IPS-20b (cell line): ENCODE measurements around the gene CLEC4E.

ENCODE experiments used
- H3K27ac ChIP-seq: one replicate; pipeline ENCODE4 v1.5.1; 2013; ENCODE audit warnings: low read length
- H3K27me3 ChIP-seq: 2 replicates; pipeline ENCODE4 v1.6.1; 2013; ENCODE audit warnings: mild to moderate bottlenecking, low read length, inconsistent platforms; ENCODE audit not compliant: insufficient read depth
- H3K36me3 ChIP-seq: 2 replicates; pipeline ENCODE4 v1.6.1; 2013; ENCODE audit warnings: low read depth, mild to moderate bottlenecking, inconsistent platforms, low read length, moderate library complexity; ENCODE audit not compliant: insufficient read depth
- H3K4me1 ChIP-seq: 2 replicates; pipeline ENCODE4 v1.6.1; 2013; ENCODE audit warnings: mild to moderate bottlenecking, control low read depth, inconsistent platforms, low read length, moderate library complexity; ENCODE audit not compliant: insufficient read depth
- H3K4me3 ChIP-seq: 2 replicates; pipeline ENCODE4 v1.5.1; 2013; ENCODE audit warnings: mild to moderate bottlenecking, low read length, inconsistent platforms
- H3K9ac ChIP-seq: 2 replicates; pipeline ENCODE4 v1.6.1; 2013; ENCODE audit warnings: low read depth, mild to moderate bottlenecking, inconsistent platforms, low read length, moderate library complexity
- H3K9me3 ChIP-seq: 2 replicates; pipeline ENCODE4 v1.6.1; 2013; ENCODE audit warnings: mild to moderate bottlenecking, low read depth, low read length, inconsistent platforms; ENCODE audit not compliant: insufficient read depth

CLEC4E gene

GRCh38 chr12:8532045-8532444, 8.7 kb downstream of the CLEC4E start:
- Histone ChIP-seq H3K36me3 (no peaks in the 10 kb centered on the region), H3K27ac (no peak overlapping the region), H3K27me3 (no peaks in the 10 kb centered on the region), H3K9me3 (no peaks in the 10 kb centered on the region), H3K4me1 (no peaks in the 10 kb centered on the region), H3K9ac (no peak overlapping the region), H3K4me3 (no peak overlapping the region)

GRCh38 chr12:8527250-8528130, 13.2 kb downstream of the CLEC4E start:
- H3K4me3 ChIP-seq = no peak overlapping the region
- no peak overlapping the region for H3K9ac ChIP-seq
- H3K4me1 ChIP-seq = no peaks in the 10 kb centered on the region
- H3K36me3 ChIP-seq = no peaks in the 10 kb centered on the region
- no peak overlapping the region for H3K27ac ChIP-seq
- no peaks in the 10 kb centered on the region for H3K27me3 ChIP-seq
- H3K9me3 ChIP-seq = no peaks in the 10 kb centered on the region

GRCh38 chr12:8519171-8519570, 21.5 kb downstream of the CLEC4E start:
- H3K4me1 ChIP-seq = no peaks in the 10 kb centered on the region
- no peak overlapping the region for H3K9ac ChIP-seq
- H3K27me3 ChIP-seq = no peaks in the 10 kb centered on the region
- H3K36me3 ChIP-seq = no peaks in the 10 kb centered on the region
- H3K27ac ChIP-seq = no peak overlapping the region
- H3K9me3 ChIP-seq = no peaks in the 10 kb centered on the region
- no peak overlapping the region for H3K4me3 ChIP-seq

- Histone ChIP-seq H3K9me3 (no peaks in the 10 kb centered on the region), H3K9ac (no peak overlapping the region), H3K4me1 (no peaks in the 10 kb centered on the region), H3K27me3 (no peaks in the 10 kb centered on the region), H3K27ac (no peak overlapping the region), H3K4me3 (no peak overlapping the region), H3K36me3 (no peaks in the 10 kb centered on the region)
Observed at GRCh38 chr12:8517971-8518370, 22.7 kb downstream of the CLEC4E start.

GRCh38 chr12:8513256-8513655, 27.4 kb downstream of the CLEC4E start, which contains the start of gene CLEC4D:
Gene CLEC4D (plus strand): TSS chr12:8513503. CDS start chr12:8513733, 230 bp downstream.
- no peaks in the 10 kb centered on the region for H3K27me3 ChIP-seq
- no peak within 1 kb of the TSS for H3K9ac ChIP-seq
- no peak within 1 kb of the TSS for H3K27ac ChIP-seq
- no peaks in the 10 kb centered on the region for H3K9me3 ChIP-seq
- H3K4me1 ChIP-seq = peaks cover 11% of the 10 kb centered on the region; the same call in 1 of the 2 replicates
- no peak within 1 kb of the TSS for H3K4me3 ChIP-seq
- H3K36me3 ChIP-seq = no peaks in the 10 kb centered on the region

GRCh38 chr12:8508910-8509841, 31.5 kb downstream of the CLEC4E start:
- Histone ChIP-seq H3K9ac (no peak overlapping the region), H3K4me1 (peaks cover 15% of the 10 kb centered on the region; the same call in 1 of the 2 replicates), H3K27ac (no peak overlapping the region), H3K27me3 (no peaks in the 10 kb centered on the region), H3K4me3 (no peak overlapping the region), H3K9me3 (no peaks in the 10 kb centered on the region), H3K36me3 (no peaks in the 10 kb centered on the region)

GRCh38 chr12:8508223-8508622, 32.5 kb downstream of the CLEC4E start:
- Histone ChIP-seq H3K36me3 (no peaks in the 10 kb centered on the region), H3K9ac (no peak overlapping the region), H3K9me3 (no peaks in the 10 kb centered on the region), H3K4me3 (no peak overlapping the region), H3K4me1 (peaks cover 15% of the 10 kb centered on the region; the same call in 1 of the 2 replicates), H3K27me3 (no peaks in the 10 kb centered on the region), H3K27ac (no peak overlapping the region)

GRCh38 chr12:8507596-8507995, 33.1 kb downstream of the CLEC4E start:
- Histone ChIP-seq H3K4me3 (no peak overlapping the region), H3K27ac (no peak overlapping the region), H3K9ac (no peak overlapping the region), H3K27me3 (no peaks in the 10 kb centered on the region), H3K4me1 (peaks cover 15% of the 10 kb centered on the region; the same call in 1 of the 2 replicates), H3K9me3 (no peaks in the 10 kb centered on the region), H3K36me3 (no peaks in the 10 kb centered on the region)

- Histone ChIP-seq H3K27ac (no peak overlapping the region), H3K36me3 (no peaks in the 10 kb centered on the region), H3K9ac (no peak overlapping the region), H3K9me3 (no peaks in the 10 kb centered on the region), H3K4me3 (no peak overlapping the region), H3K4me1 (peaks cover 17% of the 10 kb centered on the region; the same call in 1 of the 2 replicates), H3K27me3 (no peaks in the 10 kb centered on the region)
Observed at GRCh38 chr12:8504351-8504750, 36.4 kb downstream of the CLEC4E start.

GRCh38 chr12:8501720-8502119, 39.0 kb downstream of the CLEC4E start:
- Histone ChIP-seq H3K9me3 (no peaks in the 10 kb centered on the region), H3K27ac (no peak overlapping the region), H3K36me3 (no peaks in the 10 kb centered on the region), H3K4me1 (peaks cover 5% of the 10 kb centered on the region; the same call in 1 of the 2 replicates), H3K27me3 (no peaks in the 10 kb centered on the region), H3K9ac (no peak overlapping the region), H3K4me3 (no peak overlapping the region)

GRCh38 chr12:8499616-8500015, 41.1 kb downstream of the CLEC4E start:
- H3K36me3 ChIP-seq = no peaks in the 10 kb centered on the region
- peaks cover 15% of the 10 kb centered on the region; the same call in 1 of the 2 replicates for H3K4me1 ChIP-seq
- no peaks in the 10 kb centered on the region for H3K9me3 ChIP-seq
- no peak overlapping the region for H3K9ac ChIP-seq
- no peak overlapping the region for H3K27ac ChIP-seq
- no peak overlapping the region for H3K4me3 ChIP-seq
- no peaks in the 10 kb centered on the region for H3K27me3 ChIP-seq
